Placental pericyte (primary cell): ENCODE data around the gene C22orf23. TPM values are rescaled to one million over a fixed set of nuclear protein-coding genes. Genes with fewer than 3 reads are reported as not detected.

ENCODE experiments used
- total RNA-seq: library from RNA; depleted of rRNA; stranded (reverse); fragments of >200 nt; gene quantifications from 2 replicates; pipeline ENCODE4 v1.2.3, GENCODE V29; 2012

Gene C22orf23
- total RNA-seq, result 0.43 and 0.66 TPM in 2 replicates

DNA sequence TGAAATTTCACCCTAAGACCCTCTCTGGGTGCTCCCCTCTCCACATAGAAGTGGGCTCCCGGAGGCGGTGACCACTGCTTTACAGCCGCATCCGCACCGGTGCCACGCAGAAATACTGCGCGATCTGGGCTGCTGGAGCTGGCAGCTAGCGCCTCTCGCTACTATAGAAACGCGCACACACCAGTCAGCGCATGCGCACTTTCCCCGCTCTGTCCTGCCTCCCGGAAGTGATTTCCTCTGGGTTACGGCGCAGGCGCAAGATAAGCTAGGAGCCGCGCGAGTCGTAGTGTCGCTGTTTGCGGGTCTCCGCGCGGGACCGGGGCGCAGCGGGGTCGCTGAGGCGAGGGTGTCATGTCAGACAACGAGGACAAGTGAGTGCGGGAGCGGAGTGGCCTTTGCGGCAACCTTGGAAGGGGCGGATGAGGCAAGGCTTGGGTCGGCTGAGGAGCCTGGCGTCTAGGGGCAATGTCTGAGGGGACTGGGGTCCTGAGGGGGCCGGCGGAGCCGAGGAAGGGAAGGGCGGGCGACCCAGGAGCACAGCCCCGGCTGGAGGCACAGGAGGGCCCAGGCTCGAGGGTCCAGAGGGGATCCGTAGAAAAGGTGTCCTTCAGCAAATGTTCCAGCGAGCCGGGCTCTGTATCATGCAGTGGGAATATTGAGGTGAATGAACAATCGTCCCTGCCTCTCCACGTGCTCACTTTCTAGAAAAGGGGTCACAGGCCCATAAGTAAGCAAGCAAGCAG lies at the start of gene C22orf23, which contains the start of gene POLR2F:
Gene C22orf23, minus strand, starts transcription at position 165 of the 743 bp plus-strand sequence. CDS start 452 bp downstream, outside the sequence.
Gene POLR2F, plus strand, starts transcription at position 263 of the 743 bp plus-strand sequence. Its CDS starts 89 bp downstream, at position 352.

GRCh38 chr22:37983860-37984791 lies 30.7 kb upstream of the C22orf23 start, which contains the start of gene SOX10:
Gene SOX10, minus strand, starts transcription at chr22:37984555. Its CDS starts 771 bp downstream, at chr22:37983784.

GRCh38 chr22:37905534-37906363 lies 47.7 kb downstream of the C22orf23 start, which contains the start of gene MICALL1:
Gene MICALL1, plus strand, starts transcription at chr22:37906297. Its CDS starts 126 bp downstream, at chr22:37906423.

Other genes starting within 250 kb of the C22orf23 start
- 21.3 and 27.8 TPM in 2 replicates for gene GCAT, start 145.7 kb downstream of the C22orf23 start, total RNA-seq
- gene GALR3, start 130.2 kb downstream of the C22orf23 start, total RNA-seq, result not detected in 2 replicates
- 23.9 and 53.0 TPM in 2 replicates for gene ANKRD54, start 109.3 kb downstream of the C22orf23 start, total RNA-seq
- 293 and 364 TPM in 2 replicates for gene EIF3L, start 104.2 kb downstream of the C22orf23 start, total RNA-seq
- 58.3 and 60.8 TPM in 2 replicates for gene MICALL1, start 47.3 kb downstream of the C22orf23 start, total RNA-seq
- 19.0 and 23.2 TPM in 2 replicates for gene POLR2F, start 98 bp upstream of the C22orf23 start, total RNA-seq
- not detected in 2 replicates for gene SOX10, start 31.0 kb upstream of the C22orf23 start, total RNA-seq
- gene PICK1, start 103.8 kb upstream of the C22orf23 start, total RNA-seq, result 12.3 and 15.8 TPM in 2 replicates
- 0.14 TPM in 1 of 2 replicates, not detected in the other for gene SLC16A8, start 130.6 kb upstream of the C22orf23 start, total RNA-seq
- 2.2 and 3.4 TPM in 2 replicates for gene BAIAP2L2, start 157.1 kb upstream of the C22orf23 start, total RNA-seq
- 8.5 and 11.6 TPM in 2 replicates for gene PLA2G6, start 228.2 kb upstream of the C22orf23 start, total RNA-seq
- gene MAFF, start 248.4 kb upstream of the C22orf23 start, total RNA-seq, result 64.6 and 70.9 TPM in 2 replicates